Ishikawa (cell line): ENCODE measurements around the gene EXT2.

Source experiments
- CEBPB ChIP-seq: IDR thresholded peaks from 2 replicates; pipeline ENCODE4 v1.6.1; 2012
- CREB1 ChIP-seq: IDR thresholded peaks from 2 replicates; pipeline ENCODE4 v1.6.1; 2012; ENCODE audit warnings: low read depth
- EGR1 ChIP-seq: IDR thresholded peaks from 2 replicates; pipeline ENCODE4 v1.6.1; 2012
- EP300 ChIP-seq: IDR thresholded peaks from 2 replicates; pipeline ENCODE4 v1.6.1; 2012; ENCODE audit warnings: borderline replicate concordance
- FOXM1 ChIP-seq: IDR thresholded peaks from 2 replicates; pipeline ENCODE4 v1.6.1; 2012; ENCODE audit warnings: low read depth, borderline replicate concordance
- MAX ChIP-seq: IDR thresholded peaks from 2 replicates; pipeline ENCODE4 v1.6.1; 2012
- NFIC ChIP-seq: IDR thresholded peaks from 2 replicates; pipeline ENCODE4 v1.6.1; 2012
- RAD21 ChIP-seq: IDR thresholded peaks from 2 replicates; pipeline ENCODE4 v1.6.1; 2012; ENCODE audit warnings: low read depth
- REST ChIP-seq: IDR thresholded peaks from 2 replicates; pipeline ENCODE4 v1.6.1; 2012; ENCODE audit warnings: low read depth, mild to moderate bottlenecking
- TAF1 ChIP-seq: IDR thresholded peaks from 2 replicates; pipeline ENCODE4 v1.6.1; 2012; ENCODE audit warnings: low read depth, mild to moderate bottlenecking
- TCF12 ChIP-seq: IDR thresholded peaks from 2 replicates; pipeline ENCODE4 v1.6.1; 2012; ENCODE audit warnings: low read depth
- TEAD4 ChIP-seq: IDR thresholded peaks from 2 replicates; pipeline ENCODE4 v1.6.1; 2012
- USF1 ChIP-seq: IDR thresholded peaks from 2 replicates; pipeline ENCODE4 v1.6.1; 2012
- YY1 ChIP-seq: IDR thresholded peaks from 2 replicates; pipeline ENCODE4 v1.6.1; 2012; ENCODE audit warnings: low read depth
- ZBTB7A ChIP-seq: IDR thresholded peaks from 2 replicates; pipeline ENCODE4 v1.6.1; 2012; ENCODE audit warnings: low read depth

Gene EXT2

GRCh38 chr11:44271286-44271685, 175.8 kb downstream of the EXT2 start:
- TF ChIP-seq TCF12 = no peak
- TF ChIP-seq REST = no peak
- no peak for TF ChIP-seq FOXM1
- TF ChIP-seq USF1 = no peak
- no peak for TF ChIP-seq NFIC
- no peak for TF ChIP-seq CREB1
- TF ChIP-seq EP300 = no peak

GRCh38 chr11:44274404-44274803, 178.9 kb downstream of the EXT2 start:
- TF ChIP-seq EGR1 (no peak), NFIC (no peak), TEAD4 (no peak), TCF12 (no peak), RAD21 (no peak), TAF1 (no peak), ZBTB7A (no peak)

GRCh38 chr11:44275241-44275640, 179.8 kb downstream of the EXT2 start:
- TF ChIP-seq ZBTB7A (no peak), TAF1 (no peak), FOXM1 (no peak), EGR1 (no peak), RAD21 (no peak)

GRCh38 chr11:44275961-44276550, 180.6 kb downstream of the EXT2 start:
- no peak for TF ChIP-seq TCF12
- no peak for TF ChIP-seq TEAD4
- no peak for TF ChIP-seq MAX
- no peak for TF ChIP-seq TAF1
- TF ChIP-seq USF1 = no peak
- TF ChIP-seq EGR1 = no peak
- no peak for TF ChIP-seq FOXM1
- no peak for TF ChIP-seq YY1
- TF ChIP-seq REST = no peak
- no peak for TF ChIP-seq ZBTB7A
- no peak for TF ChIP-seq NFIC
- no peak for TF ChIP-seq RAD21
- no peak for TF ChIP-seq CREB1
- TF ChIP-seq CEBPB = no peak
- TF ChIP-seq EP300 = no peak

- TF ChIP-seq USF1 = no peak
- TF ChIP-seq NFIC = no peak
- no peak for TF ChIP-seq REST
- no peak for TF ChIP-seq EGR1
Observed at GRCh38 chr11:44277196-44278090, 182.0 kb downstream of the EXT2 start.
